HG03060 (cell line): Measurements from ENCODE around the gene RADIL.
A peak's percentile ranks its signal among the peaks of the same experiment; 100 is the strongest.
"Not testable (repeated sequence)": the region's sequence is repeated elsewhere in the genome, so short reads cannot be mapped to it uniquely, and the experiment has no call there.

Experiments used
- ATAC-seq: cut with Tn5 transposase; IDR thresholded peaks from one replicate; pipeline ENCODE4 v1.9.1; 2021; ENCODE audit warnings: low read depth, moderate number of reproducible peaks; ENCODE audit not compliant: unreplicated experiment

Gene RADIL

GRCh38 chr7:4883372-4884144 lies at the start of gene RADIL:
Gene RADIL, minus strand, starts transcription at chr7:4883716. Its CDS starts 5,577 bp downstream, at chr7:4878139.
- ATAC-seq = peak; percentile 35

- no peak for ATAC-seq
Measured at GRCh38 chr7:4931943-4932342, 48.4 kb upstream of the RADIL start.

- no peak for ATAC-seq
Measured at GRCh38 chr7:4929005-4929404, 45.5 kb upstream of the RADIL start.

GRCh38 chr7:4928445-4928844 lies 44.9 kb upstream of the RADIL start:
- ATAC-seq = no peak

GRCh38 chr7:4919969-4920766 lies 36.7 kb upstream of the RADIL start:
- ATAC-seq = no peak

GRCh38 chr7:4916113-4916512 lies 32.6 kb upstream of the RADIL start:
- no peak for ATAC-seq

GRCh38 chr7:4911111-4911828 lies 27.8 kb upstream of the RADIL start:
- ATAC-seq = no peak

- ATAC-seq = no peak
Measured at GRCh38 chr7:4906682-4907081, 23.2 kb upstream of the RADIL start.

GRCh38 chr7:4905171-4905570 lies 21.7 kb upstream of the RADIL start:
- ATAC-seq = no peak

GRCh38 chr7:4904346-4904745 lies 20.8 kb upstream of the RADIL start:
- ATAC-seq = no peak

GRCh38 chr7:4895766-4896165 lies 12.2 kb upstream of the RADIL start:
- no peak for ATAC-seq

- ATAC-seq = no peak
Measured at GRCh38 chr7:4894482-4894881, 11.0 kb upstream of the RADIL start.

GRCh38 chr7:4893929-4894475 lies 10.5 kb upstream of the RADIL start:
- no peak for ATAC-seq

GRCh38 chr7:4893188-4893587 lies 9.7 kb upstream of the RADIL start:
- not testable (repeated sequence) for ATAC-seq

GRCh38 chr7:4891522-4891921 lies 8.0 kb upstream of the RADIL start:
- ATAC-seq = not testable (repeated sequence)

- ATAC-seq = no peak
Measured at GRCh38 chr7:4889682-4890081, 6.2 kb upstream of the RADIL start.

GRCh38 chr7:4888161-4888560 lies 4.6 kb upstream of the RADIL start:
- no peak for ATAC-seq

- no peak for ATAC-seq
Measured at GRCh38 chr7:4886671-4887070, 3.2 kb upstream of the RADIL start.

- ATAC-seq = no peak
Measured at GRCh38 chr7:4885317-4885807, 1.8 kb upstream of the RADIL start.

- no peak for ATAC-seq
Measured at GRCh38 chr7:4884164-4884563, 648 bp upstream of the RADIL start.

GRCh38 chr7:4883033-4883371 lies 514 bp downstream of the RADIL start:
- no peak for ATAC-seq
